Body of pancreas (tissue), 4 donors: Measurements from ENCODE around the gene SEC24A. TPM values are rescaled to one million over a fixed set of nuclear protein-coding genes. Genes with fewer than 3 reads are reported as not detected.

Experiments used
- ATAC-seq: fragments of 150-250 bp; one replicate; pipeline ENCODE4 v1.9.1; 2016
- DNase-seq, 4 donors: peaks; one replicate each; pipeline ENCODE4 v3.0.0-alpha.2; 2019
- H3K27ac ChIP-seq, 4 donors: fragments of 200-600 bp; sonication (generic); 1 replicate in 3 of 4; 2 replicates in 1 of 4; pipeline versions ENCODE4 v1.5.1 to v1.6.1; 2016 to 2019; ENCODE audit warnings: mild to moderate bottlenecking in 1 of 4, mixed read lengths in 1 of 4, moderate library complexity in 1 of 4
- H3K27me3 ChIP-seq, 2 donors: fragments of 200-600 bp; sonication (generic); one replicate each; pipeline ENCODE4 v1.6.0; 2016; ENCODE audit warnings: mild to moderate bottlenecking in 1 of 2
- H3K36me3 ChIP-seq, 2 donors: fragments of 200-600 bp; sonication (generic); replicated peaks in 1 of 2; 2 replicates each; pipeline ENCODE4 v1.5.1; 2016; ENCODE audit warnings: low read depth in 2 of 2; ENCODE audit not compliant: insufficient read depth in 1 of 2
- H3K4me1 ChIP-seq: fragments of 200-600 bp; sonication (generic); one replicate; pipeline ENCODE4 v1.6.0; 2016
- H3K4me3 ChIP-seq, 2 donors: fragments of 200-600 bp; sonication (generic); 1 replicate in 1 of 2; 2 replicates in 1 of 2; pipeline ENCODE4 v1.5.1; 2016 to 2019
- H3K9me3 ChIP-seq, 3 donors: fragments of 200-600 bp; sonication (generic); 1 replicate in 2 of 3; 2 replicates in 1 of 3; pipeline ENCODE4 v1.5.1; 2016
- CTCF ChIP-seq, 7 experiments: fragments of 450-650 bp in 4 of 7; fragments of 200-600 bp in 3 of 7; sonication (generic) in 3 of 7; IDR thresholded peaks; one replicate each; pipeline ENCODE4 v1.5.1; 2016 to 2019; ENCODE audit warnings: antibody characterized with exemption in 7 of 7
- POLR2A ChIP-seq, 3 donors: fragments of 450-650 bp; IDR thresholded peaks; one replicate each; pipeline ENCODE4 v1.6.1; 2016; ENCODE audit warnings: antibody characterized with exemption in 3 of 3, mild to moderate bottlenecking in 2 of 3
- WGBS, 2 donors: methylation state at CpG; one replicate each; pipeline ENCODE4 v1.1.5; 2017; 5-methylcytosine and 5-hydroxymethylcytosine counted together
- intact Hi-C: fragments of 100-400 bp; cut with DNase I; formaldehyde crosslinking; loops from one replicate; pipeline ENCODE4 v1.15.1; 2023
- total RNA-seq, 2 donors: library from RNA; depleted of rRNA; stranded (reverse); fragments of >200 nt; gene quantifications; one replicate each; pipeline ENCODE4 v1.1.0, GENCODE V29; 2016

SEC24A gene
- total RNA-seq, 2 donors from 2014 or later = 10.2 to 12.2 TPM

DNA sequence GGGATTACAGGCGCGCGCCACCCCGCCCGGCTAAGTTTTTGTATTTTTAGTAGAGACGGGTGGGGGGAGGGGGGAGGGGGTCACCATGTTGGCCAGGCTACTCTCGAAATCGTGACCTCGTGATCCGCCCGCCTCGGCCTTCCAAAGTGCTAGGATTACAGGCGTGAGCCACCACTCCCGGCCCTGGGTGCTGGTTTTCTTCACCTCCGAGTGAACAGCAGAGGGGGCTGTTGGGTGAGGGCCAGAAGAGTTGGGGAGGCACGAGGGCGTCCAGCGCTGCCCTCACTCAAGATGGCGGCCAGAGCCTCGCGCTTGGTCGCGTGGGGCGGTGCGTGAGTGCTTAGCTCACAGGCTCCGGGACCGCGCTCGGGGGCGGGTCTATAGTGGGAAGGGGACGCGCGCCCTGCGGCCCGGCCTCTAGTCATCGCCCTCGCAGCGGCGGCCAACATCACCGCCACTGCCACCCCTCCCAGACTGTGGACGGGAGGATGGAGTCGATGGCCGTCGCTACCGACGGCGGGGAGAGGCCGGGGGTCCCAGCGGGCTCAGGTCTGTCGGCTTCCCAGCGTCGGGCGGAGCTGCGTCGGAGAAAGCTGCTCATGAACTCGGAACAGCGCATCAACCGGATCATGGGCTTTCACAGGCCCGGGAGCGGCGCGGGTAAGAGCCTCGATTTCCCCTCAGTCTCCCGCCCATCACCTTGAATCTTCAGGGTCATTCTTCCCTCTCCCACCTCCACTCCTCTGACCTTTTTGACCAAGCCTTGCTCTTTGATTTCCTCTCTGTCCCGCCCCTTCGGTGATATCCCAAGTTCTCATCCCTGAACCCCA is 89.8 kb downstream of the SEC24A start, which contains the start of gene CAMLG:
CAMLG (plus strand) TSS at position 416 of the 830 bp plus-strand sequence; CDS start at position 489, 73 bp downstream.
- WGBS, 2 donors = 0 to 1% methylated on average over 12 to 55 of the region's 66 CpGs
- no peaks in the 10 kb centered on the region for H3K27me3 ChIP-seq
- H3K4me3 ChIP-seq = peak within 1 kb of the TSS; percentile 69 to 76
- TF ChIP-seq CTCF (IDR thresholded peaks at IDR 0.05) (peak; percentile 21 to 61 (median 59)), POLR2A (IDR thresholded peaks at IDR 0.05) (peak; percentile 84 to 90 (median 90))
- no peaks in the 10 kb centered on the region for H3K36me3 ChIP-seq
- intact Hi-C loops = no loop called here
- ATAC-seq (peak; percentile 97), DNase-seq (peak; percentile 97 to 98 (median 98))
- H3K27ac ChIP-seq = peak within 1 kb of the TSS; percentile 85 to 96 (median 92)
- no peaks in the 10 kb centered on the region for H3K9me3 ChIP-seq
- peaks cover 15% of the 10 kb centered on the region for H3K4me1 ChIP-seq

DNA sequence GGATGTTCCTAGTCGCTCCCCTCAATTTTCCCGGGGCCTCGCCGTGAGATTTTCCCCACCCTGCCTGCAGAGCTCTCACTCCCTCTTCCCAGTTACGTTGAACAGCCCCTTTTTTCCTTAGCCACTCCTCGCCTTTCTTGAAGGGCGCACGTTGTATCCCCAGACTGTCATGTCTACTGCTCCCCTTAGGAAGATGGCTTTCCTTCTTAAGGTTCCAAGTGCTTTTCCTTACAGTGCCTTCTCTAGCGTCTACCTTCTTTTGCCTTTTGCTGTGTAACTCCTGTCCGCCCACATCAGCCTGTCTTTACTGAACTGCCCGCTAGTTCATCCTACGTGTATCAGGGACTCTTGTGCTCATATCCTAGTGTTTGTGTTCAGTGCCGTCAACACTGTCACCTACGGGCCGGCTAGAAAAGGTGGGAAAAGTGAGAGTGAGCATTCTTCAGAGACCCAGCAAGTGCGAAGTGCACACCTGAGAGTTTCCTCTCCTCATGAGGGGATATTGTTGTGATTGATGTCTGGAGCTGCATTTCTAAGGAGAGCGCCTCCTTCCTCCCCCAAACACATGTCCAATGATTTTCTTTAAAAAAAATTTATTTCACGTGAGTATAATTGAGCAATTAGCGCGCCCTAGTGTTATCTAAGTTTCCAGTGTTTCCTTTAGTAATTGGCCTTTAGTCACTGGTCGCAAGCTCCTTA is 90.5 kb downstream of the SEC24A start:
- Histone ChIP-seq H3K27ac (peak overlapping the region; percentile 85 to 96 (median 92)), H3K27me3 (no peaks in the 10 kb centered on the region), H3K9me3 (no peaks in the 10 kb centered on the region), H3K36me3 (no peaks in the 10 kb centered on the region), H3K4me3 (peak overlapping the region; percentile 69 to 76), H3K4me1 (peaks cover 15% of the 10 kb centered on the region)
- 2 to 4% methylated on average over 21 of the region's 21 CpGs for WGBS, 2 donors
- DNase-seq (peak; percentile 22 to 36 (median 31)), ATAC-seq (no peak)
- intact Hi-C loops = no loop called here
- peak in 4 of 7 experiments; percentile 1 to 37 (median 12) for TF ChIP-seq CTCF (IDR thresholded peaks at IDR 0.05)
- TF ChIP-seq POLR2A (IDR thresholded peaks at IDR 0.05) = no peak

DNA sequence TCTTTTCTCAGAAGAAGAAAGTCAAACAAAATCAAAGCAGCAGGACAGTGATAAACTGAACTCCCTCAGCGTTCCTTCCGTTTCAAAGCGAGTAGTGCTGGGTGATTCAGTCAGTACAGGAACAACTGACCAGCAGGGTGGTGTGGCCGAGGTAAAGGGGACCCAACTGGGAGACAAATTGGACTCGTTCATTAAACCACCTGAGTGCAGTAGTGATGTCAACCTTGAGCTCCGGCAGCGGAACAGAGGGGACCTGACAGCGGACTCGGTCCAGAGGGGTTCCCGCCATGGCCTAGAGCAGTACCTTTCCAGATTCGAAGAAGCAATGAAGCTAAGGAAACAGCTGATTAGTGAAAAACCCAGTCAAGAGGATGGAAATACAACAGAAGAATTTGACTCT is 92.5 kb downstream of the SEC24A start:
- TF ChIP-seq CTCF (IDR thresholded peaks at IDR 0.05) (no peak), POLR2A (IDR thresholded peaks at IDR 0.05) (no peak)
- Histone ChIP-seq H3K36me3 (no peaks in the 10 kb centered on the region), H3K4me3 (no peak overlapping the region), H3K9me3 (no peaks in the 10 kb centered on the region), H3K4me1 (peaks cover 15% of the 10 kb centered on the region), H3K27me3 (no peaks in the 10 kb centered on the region), H3K27ac (no peak overlapping the region)
- intact Hi-C loops = no loop called here
- ATAC-seq = no peak
- WGBS, 2 donors = 81 to 89% methylated on average over 10 to 11 of the region's 11 CpGs
- no peak for DNase-seq

- Histone ChIP-seq H3K27ac (no peak overlapping the region), H3K4me1 (peaks cover 15% of the 10 kb centered on the region), H3K27me3 (no peaks in the 10 kb centered on the region), H3K4me3 (no peak overlapping the region), H3K36me3 (no peaks in the 10 kb centered on the region), H3K9me3 (no peaks in the 10 kb centered on the region)
- TF ChIP-seq CTCF (IDR thresholded peaks at IDR 0.05) = no peak
- TF ChIP-seq POLR2A (IDR thresholded peaks at IDR 0.05) = no peak
- 87 to 93% methylated on average over 2 of the region's 2 CpGs for WGBS, 2 donors
- ATAC-seq (no peak), DNase-seq (no peak)
- intact Hi-C loops = no loop called here
Measured at GRCh38 chr5:134742134-134742533, 93.5 kb downstream of the SEC24A start.
